GM21381 (cell line): ENCODE measurements around the gene CD44.

Experiments used
- ATAC-seq: cut with Tn5 transposase; IDR thresholded peaks from one replicate; pipeline ENCODE4 v1.9.1; 2021; ENCODE audit warnings: mild to moderate bottlenecking, moderate library complexity; ENCODE audit not compliant: unreplicated experiment

The CD44 gene

DNA sequence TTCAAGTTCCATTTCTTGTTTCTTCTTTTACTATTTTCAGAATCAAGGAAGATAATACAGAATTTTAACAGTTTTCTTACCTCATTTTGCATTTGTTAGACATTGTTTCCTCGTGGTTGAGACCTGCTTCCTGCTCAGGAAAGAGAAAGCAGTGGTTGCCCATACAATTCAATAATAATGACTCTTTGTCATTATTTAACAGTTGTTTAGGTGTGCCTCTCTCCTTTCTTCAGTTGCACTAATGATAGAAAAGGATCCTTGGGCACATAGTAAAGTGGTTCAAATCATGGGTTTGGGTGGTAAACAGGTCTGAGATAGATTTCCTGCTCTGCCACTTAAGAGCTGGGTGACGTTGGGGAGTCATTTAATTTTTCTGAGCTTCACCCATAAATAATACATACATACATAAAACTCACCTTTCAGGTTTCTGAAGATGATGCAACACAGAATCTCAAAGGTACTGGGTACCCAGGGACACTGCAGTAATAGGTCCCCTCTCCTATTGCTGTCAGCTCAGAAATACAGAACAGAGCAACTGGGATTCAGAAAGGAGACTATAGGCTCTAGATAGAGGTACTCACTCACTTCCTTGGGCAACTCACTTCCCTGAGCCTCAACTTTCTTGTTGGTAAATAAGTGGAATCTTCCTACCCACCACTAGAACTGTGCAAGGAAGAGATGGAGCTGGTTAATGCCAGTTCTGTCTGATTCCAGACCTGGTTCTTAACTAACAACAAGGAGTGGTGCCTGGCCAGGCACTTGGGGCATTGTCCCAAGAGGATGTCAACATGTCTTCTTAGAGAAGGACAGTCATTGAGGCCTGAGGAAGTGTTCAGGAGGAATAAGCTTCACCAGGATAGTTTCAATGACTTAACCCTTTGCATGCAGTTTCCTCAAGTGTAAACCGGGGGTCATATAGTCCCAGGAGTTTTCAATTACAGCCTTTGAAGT, 34.9 kb downstream of the CD44 start:
- ATAC-seq: no peak

DNA sequence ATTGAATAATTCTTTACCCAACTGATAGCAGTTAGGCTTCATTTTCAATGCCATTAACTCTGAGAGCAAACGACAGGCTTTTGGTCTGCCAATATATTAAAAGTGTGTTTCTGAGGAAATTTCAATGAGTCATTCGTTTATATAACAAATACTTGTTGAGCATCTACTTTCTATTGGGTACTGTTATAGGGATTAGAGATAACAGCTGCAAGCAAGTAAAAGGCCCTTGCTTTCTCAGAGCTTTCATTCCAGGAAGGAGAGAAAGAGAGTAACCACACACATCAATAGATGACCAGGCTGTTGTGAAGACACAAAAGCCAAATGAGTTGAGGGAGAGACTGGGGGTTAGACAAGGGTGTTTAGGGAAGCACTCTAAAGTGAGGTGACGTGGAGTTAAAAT, 35.7 kb downstream of the CD44 start:
- no peak for ATAC-seq

DNA sequence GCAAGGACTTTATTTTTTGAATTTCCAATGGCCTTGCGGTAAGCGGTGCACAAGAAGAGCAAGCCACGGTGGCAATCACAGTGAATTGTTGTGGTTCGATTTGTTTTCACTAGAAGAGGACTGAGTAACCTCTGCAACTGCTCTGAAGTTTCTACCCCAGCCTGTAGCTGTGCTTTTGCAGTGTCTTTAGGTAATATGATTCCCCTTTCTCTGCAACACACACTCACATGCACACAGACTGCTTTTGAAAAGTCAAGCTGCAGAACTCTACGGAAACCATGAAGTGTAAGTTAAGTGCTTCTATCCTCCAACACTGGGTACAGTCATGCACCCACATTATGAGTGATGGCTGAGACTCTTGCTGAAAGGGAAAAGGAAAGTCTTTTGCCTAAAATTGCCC, 38.4 kb downstream of the CD44 start:
- ATAC-seq: no peak

DNA sequence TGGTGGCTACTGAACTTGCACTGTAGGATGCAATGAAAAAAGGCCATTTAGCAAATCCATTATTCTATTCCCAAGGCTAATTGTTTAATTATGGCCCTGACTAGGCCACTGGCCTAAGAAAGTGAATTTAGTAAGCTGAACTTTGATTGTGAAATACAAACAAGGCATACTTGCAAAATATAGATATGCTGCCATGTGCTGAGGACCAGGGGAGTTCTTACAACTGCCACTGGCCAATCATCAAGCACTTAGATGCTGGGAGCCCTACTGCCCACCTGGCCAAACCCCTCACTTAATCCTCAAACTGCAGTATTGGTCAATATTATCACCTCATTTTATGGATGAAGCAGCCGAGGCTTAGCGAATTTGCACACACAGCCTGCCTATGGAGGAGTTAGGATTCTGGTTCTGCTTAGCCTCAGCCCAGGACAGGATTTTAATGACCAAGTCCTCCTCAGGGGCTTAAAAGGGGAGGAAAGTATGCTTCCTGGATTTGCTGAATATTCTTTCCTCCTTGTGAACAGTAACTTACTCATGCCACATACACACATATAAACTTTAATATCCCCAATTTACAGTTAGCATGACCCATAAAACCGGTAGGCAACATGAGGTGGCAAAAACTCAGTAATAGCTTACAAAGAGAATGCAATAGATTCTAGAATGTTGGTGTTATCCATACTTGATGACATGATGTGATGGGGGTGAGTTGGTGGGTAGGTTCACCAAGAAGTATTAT, 39.3 kb downstream of the CD44 start:
- ATAC-seq: no peak

DNA sequence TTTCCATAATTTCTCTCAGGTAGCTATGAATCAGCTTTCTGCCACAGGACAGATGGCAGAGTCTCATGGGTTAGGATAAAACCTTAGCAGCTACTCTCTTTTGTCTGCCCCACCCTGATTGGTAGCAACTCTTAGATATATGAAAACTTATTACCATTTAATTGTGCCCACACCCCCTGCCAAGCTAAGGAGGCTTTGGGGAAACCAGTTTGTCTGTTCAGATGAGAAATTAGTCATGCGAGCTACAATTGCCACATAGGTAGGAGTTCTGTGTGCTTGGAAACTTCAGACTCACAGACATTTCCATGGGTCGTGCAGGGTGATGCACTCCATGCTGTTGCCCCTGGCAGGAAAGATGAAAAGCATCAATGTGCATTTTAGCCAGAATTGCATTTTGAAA, 39.9 kb downstream of the CD44 start:
- ATAC-seq: no peak

DNA sequence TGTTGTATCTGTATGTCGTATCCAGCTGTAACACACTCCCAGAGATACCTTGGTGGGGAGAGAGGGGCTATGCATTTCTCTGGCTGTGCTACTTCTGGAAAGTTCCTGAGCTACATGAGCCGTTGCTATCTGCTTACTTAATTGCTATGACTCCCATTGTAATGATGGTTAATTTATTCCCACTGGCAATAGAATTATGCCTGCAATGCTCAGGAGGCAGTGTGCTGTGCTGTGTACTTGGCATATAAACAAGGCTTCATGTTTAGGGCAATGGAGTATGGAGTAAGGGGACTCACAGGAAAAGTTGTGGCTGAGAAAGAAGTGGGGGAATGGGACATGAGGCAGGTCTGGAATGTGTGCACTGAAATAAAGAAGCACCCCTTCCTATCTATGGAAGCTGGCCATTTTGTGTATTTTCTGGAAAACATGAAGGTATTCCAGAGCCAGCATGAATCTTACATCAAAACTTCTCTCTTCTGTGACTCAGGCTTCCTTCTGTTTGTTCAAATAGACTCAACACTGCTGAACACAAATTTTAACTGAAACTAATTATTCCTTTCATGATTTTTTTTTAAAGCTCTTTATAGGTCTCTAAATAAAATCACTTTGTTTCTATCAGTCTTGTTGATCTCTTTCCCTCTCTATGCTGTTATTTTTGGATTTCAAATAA, 40.6 kb downstream of the CD44 start:
- ATAC-seq: no peak

DNA sequence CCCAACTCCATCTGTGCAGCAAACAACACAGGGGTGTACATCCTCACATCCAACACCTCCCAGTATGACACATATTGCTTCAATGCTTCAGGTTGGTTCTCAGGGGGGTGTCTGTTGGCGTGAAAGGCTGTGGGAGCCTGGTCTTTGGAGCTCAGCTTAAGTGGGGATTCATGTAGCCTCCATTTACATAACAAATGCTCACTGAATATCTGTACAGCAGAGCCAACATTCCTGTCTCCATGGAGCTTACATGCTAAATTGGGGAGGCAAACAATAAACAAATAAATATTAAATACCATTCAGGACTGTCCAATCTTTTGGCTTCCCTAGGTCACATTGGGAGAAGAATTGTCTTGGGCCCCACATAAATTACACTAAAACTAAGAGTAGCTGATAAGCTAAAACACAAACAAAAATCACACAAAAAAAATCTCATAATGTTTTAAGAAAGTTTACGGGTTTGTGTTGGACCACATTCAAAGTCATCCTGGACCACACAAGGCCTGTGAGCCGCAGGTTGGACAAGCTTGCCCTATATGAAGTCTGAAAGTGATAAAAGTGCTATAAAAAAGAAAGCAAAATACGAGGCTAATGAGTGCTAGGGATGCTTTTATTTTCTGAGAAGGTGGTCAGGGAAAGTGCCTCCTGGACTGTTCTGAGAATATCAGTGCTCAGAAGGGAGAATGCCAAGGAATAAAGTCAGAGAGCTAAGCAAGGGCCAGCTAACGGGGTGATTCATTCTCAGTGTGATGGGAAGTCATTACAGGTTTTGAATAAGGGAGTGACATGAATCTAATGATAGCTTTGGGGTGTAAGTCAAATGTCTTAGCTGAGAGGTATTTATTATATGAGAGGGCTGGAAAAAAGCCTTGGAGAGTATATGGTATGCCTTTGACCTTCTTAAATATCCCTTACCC, 41.6 kb downstream of the CD44 start:
- no peak for ATAC-seq

DNA sequence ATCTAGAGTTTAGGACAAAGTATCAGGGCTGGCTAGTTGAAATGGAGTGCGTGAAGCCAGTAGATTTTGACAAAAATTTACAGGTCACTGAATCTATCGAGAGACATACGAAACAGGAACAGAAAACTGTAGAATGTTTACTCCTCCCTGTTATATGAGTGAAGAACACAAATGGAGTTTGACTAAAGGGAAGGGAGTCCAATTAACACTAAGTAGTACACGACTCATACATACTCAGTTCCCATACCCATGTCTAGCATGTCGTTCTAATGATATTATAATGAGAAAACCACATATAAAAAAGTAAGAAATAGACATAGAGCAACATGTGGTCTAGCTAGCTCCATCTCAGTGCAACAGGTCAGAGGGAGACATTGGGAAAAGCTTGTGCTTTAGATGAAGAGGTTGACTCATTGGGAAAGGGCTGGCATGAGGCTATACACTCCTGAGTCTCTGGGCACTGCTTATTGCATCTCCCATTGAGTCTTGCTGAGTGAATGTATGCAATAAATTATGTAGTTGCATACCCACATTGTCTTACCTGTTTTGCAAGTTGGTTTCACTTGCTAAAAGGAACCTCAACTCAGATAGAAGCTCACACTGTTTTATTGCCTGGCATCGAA, 43.5 kb downstream of the CD44 start:
- peak; percentile 75 for ATAC-seq

DNA sequence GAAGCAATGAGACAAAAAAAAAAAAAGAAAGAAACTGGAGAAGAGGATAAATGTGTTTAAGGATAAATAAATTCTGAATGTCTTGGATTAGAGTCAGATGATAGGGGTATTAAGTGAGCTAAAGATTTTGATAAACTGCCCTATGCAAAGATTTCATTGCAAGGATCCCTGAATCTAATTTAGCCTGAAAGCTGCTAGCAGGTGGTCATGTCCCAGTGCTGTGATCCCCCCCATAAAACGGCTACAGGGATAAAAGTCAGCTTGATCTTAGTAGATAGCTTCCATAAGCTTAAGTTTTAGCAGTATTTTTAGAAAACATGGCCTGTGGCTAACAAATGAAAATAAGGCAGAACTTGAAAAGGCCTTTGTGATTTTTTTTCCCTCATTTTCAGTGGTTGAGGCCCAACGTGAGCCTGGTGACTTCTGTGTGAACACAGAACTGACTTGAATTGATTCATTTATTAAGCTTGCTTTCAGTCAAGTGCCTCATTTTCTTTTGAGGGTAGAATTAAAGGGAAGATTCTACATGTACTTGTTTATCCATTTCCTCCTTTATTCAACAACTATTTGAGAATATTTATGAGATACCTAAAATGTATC, 44.5 kb downstream of the CD44 start:
- ATAC-seq: no peak

DNA sequence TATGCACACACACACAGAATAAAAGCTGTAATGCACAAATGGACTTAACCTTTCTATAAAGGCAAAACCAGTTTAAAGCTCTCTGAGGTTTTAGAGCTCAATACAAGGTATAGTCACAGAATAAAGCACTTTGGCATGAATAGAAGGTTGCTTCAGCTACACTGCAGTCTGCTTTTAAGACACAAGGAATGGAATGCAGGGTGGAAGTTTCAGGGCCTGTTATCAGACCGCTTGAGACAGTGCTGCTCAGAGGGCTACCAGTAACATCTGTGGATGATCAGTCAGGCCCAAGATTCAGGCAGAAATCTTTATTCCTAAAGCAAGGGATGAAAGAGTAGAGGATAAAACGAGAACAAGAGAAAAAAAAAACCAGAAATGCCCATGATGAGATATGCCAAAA, 46.7 kb downstream of the CD44 start:
- ATAC-seq: no peak

DNA sequence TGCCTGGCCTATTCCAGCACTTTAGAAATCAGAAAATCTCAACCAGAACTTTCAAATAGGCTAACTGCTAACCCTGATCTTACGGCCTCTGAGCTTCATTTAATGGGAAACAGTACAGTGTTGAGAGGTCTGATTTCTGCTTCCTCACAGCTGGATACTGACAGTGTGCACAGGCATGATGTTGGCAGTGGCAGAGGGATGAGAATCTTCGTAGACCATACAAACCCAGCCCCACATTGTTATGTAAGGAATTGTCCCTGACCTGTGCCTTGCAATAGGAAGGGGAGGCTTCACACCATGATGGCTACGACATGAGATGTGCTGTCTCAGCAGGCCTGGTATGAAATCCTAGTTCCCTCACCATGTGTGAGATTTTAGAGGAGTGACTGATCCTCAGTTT, 49.0 kb downstream of the CD44 start:
- no peak for ATAC-seq

DNA sequence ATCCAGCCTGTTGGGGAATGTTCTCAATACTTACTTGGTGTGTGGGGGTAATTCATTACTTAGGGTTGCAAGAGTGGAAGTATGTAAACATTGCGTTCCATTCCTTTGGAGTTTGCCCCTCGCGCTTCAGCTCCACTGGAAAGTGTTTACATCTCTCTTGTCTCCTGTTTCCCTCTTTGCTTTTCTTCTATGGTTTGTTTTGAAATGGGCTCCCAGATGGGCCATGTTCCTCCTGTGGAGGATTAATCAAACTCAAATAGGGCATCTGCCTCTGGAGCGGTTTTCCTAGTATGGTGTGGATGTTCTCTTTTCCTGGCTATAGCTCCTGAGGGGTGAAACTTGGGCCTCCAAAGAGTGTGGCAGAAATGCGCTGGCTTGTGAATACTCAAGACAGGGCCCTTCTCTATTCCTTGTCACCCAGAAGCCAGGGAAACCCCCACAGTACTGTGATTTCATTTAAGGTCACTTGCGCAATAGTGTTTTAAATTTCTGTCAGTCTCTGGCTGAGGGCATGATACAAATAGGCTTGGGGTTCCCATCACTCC, 51.9 kb downstream of the CD44 start:
- ATAC-seq: no peak

DNA sequence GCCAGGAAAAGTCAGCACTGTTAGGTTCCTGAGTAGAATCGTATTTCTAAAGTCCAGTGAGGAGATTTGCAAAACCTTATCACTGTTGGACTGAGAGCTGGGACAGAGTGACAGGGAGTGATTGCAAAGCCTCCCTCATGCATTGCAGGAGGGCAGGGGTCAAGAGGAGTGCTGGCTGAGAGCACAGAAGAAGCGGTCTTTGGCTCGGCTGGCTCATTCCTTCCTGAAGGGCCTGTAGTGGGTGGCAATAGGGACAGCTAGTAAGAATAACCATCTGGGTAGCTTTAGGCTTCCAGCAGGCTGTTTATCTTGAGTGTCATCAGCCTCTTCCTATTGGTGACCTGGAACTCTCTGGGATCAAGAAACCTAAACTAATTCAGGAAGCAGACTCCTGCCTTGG, 53.4 kb downstream of the CD44 start:
- ATAC-seq: no peak

DNA sequence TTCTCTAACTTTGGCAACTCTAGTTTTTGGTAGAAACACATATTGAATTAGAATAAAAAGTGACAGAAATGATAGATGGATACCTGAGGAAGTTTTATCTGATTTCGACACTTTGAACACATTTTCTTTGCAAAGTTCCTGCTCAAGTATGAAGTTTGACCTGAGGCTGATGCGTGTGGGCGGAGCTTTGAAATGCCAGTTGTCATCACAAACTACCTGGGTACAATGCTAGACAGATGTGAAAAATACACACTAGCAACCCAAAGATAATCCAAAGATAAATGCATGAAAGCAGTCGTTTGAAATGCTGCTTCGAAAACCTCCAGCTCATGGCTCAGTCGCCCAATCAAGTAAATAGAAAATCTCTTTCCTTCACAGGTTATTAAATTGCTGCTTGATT, 54.8 kb downstream of the CD44 start:
- ATAC-seq: no peak

DNA sequence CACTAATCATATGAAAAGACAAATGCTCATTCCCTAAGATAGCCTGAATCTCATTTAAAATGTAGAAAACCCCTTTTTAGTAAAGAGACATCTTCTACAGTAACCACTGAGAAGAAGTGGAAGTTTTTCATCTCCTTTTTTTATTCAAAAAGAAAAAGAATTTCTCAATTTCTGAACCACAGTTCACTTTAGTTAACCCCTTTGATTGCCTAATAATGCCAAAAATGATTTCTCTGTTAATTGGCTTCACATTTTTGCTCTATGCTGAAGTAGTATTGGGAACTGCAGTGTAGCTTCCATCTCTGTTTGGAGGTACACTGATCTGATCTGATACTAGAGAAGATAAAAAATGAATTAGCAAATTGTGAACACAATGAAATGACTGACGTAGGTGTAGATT, 58.3 kb downstream of the CD44 start:
- no peak for ATAC-seq

DNA sequence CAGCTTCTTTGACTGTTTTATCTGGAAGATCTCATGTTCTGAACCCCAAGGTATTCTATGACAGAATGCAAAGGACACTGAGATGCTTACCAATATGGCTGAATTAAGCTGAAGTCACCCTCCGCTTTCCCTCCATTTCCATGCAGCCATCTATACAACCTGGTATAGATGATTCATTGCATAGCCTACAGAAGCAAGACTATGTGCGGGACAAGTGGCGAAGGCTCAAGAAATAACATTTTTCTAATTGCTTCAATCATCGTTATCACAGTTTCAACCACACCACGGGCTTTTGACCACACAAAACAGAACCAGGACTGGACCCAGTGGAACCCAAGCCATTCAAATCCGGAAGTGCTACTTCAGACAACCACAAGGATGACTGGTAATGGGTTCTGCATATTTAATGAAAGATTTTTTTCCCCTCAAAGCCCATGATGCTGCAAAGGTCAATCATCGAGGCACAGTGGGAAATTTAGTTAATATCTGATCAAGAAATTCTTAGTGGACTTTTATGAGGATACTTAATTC, 61.9 kb downstream of the CD44 start:
- no peak for ATAC-seq

DNA sequence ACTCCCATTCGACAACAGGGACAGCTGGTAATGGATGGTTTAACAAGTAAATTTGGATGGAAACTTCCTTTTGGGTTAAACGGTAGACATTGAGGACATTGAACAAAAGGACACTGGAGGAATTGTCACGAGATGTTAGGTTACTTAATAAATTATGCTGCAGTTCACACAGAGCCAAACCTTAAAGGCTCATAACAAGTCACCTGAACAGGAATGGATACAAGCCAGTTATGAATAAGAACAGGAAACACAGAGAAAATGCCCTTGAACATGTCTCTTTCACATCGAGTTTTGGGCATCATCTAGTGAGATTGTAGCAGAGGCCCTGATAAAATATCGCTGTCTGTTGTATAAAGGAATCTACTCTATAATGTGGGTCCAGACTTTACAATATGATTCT, 65.6 kb downstream of the CD44 start:
- ATAC-seq: no peak

DNA sequence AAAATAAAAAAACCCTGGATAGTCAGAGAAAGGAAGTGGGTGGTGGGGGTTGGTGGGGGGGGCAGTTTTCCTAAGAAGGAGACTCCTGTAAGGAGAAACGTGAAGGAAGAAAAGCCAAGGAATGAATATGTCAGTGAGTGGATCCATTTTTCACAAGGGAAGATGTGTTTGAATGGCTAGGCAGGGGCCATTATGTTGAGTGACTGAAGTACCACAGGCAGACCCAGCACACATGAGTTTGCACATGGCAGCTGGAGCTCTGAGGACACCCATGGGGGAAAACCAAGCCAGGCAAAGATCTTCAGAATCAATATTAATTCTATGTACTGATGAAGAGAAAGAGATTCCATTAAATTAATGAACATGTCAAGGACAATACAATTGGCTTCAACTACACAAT, 67.6 kb downstream of the CD44 start:
- ATAC-seq: no peak
